GM23338 (cell line): Measurements from ENCODE around the gene DTHD1. TPM values are rescaled to one million over a fixed set of nuclear protein-coding genes. Genes with fewer than 3 reads are reported as not detected.

ENCODE experiments used
- ATAC-seq: fragments of 200-7000 bp; cut with Tn5 transposase; 3 replicates; pipeline ENCODE4 v1.9.1; 2020
- DNase-seq: peaks from one replicate; pipeline ENCODE4 v3.0.0-alpha.2; 2015; ENCODE audit warnings: low spot score
- H2AFZ ChIP-seq: fragments of 200-600 bp; sonication (generic); 2 replicates; pipeline ENCODE4 v1.8.0; 2016; ENCODE audit warnings: antibody characterized with exemption, mild to moderate bottlenecking, moderate library complexity
- H3F3A ChIP-seq: fragments of 200-600 bp; sonication (generic); replicated peaks from 2 replicates; pipeline ENCODE4 v1.8.0; 2017; ENCODE audit warnings: antibody characterized with exemption, mixed run types, low read depth
- H3K27ac ChIP-seq: fragments of 200-600 bp; sonication (generic); 2 replicates; pipeline ENCODE4 v1.6.1; 2016; ENCODE audit warnings: low read depth
- H3K27me3 ChIP-seq: fragments of 200-600 bp; sonication (generic); 2 replicates; pipeline ENCODE4 v1.8.0; 2016; ENCODE audit warnings: mild to moderate bottlenecking, mixed run types, moderate library complexity; ENCODE audit not compliant: insufficient read depth
- H3K36me3 ChIP-seq: fragments of 200-600 bp; sonication (generic); 2 replicates; pipeline ENCODE4 v1.8.0; 2016; ENCODE audit warnings: mild to moderate bottlenecking; ENCODE audit not compliant: insufficient read depth
- H3K4me1 ChIP-seq: fragments of 200-600 bp; sonication (generic); 2 replicates; pipeline ENCODE4 v1.8.0; 2016; ENCODE audit warnings: mild to moderate bottlenecking, moderate library complexity; ENCODE audit not compliant: insufficient read depth
- H3K4me2 ChIP-seq: fragments of 200-600 bp; sonication (generic); 2 replicates; pipeline ENCODE4 v1.7.1; 2017; ENCODE audit warnings: mixed run types
- H3K4me3 ChIP-seq: fragments of 200-600 bp; sonication (generic); 2 replicates; pipeline ENCODE4 v1.6.1; 2016; ENCODE audit warnings: mixed run types
- H3K79me2 ChIP-seq: fragments of 200-600 bp; sonication (generic); replicated peaks from 2 replicates; pipeline ENCODE4 v1.8.0; 2017; ENCODE audit warnings: mild to moderate bottlenecking; ENCODE audit not compliant: insufficient read depth
- H3K9me2 ChIP-seq: fragments of 200-600 bp; sonication (generic); 2 replicates; pipeline ENCODE4 v1.8.0; 2017; ENCODE audit not compliant: insufficient read depth
- H4K20me1 ChIP-seq: fragments of 200-600 bp; sonication (generic); replicated peaks from 2 replicates; pipeline ENCODE4 v1.8.0; 2017; ENCODE audit warnings: mild to moderate bottlenecking; ENCODE audit not compliant: insufficient read depth
- H3K27ac Mint-ChIP-seq: 2 replicates; pipeline ENCODE4 v1.8.0; 2020; ENCODE audit warnings: inconsistent platforms, mild to moderate bottlenecking, moderate library complexity, mixed read lengths
- H3K27me3 Mint-ChIP-seq: 3 replicates; pipeline ENCODE4 v1.8.0; 2022; ENCODE audit warnings: low read depth, mild to moderate bottlenecking, moderate library complexity, mixed read lengths, inconsistent platforms; ENCODE audit not compliant: insufficient read depth, poor library complexity
- H3K36me3 Mint-ChIP-seq: 3 replicates; pipeline ENCODE4 v1.8.0; 2021; ENCODE audit warnings: low read depth, mild to moderate bottlenecking, inconsistent platforms, moderate library complexity, mixed read lengths
- H3K4me1 Mint-ChIP-seq: 3 replicates; pipeline ENCODE4 v1.8.0; 2020; ENCODE audit warnings: mild to moderate bottlenecking, inconsistent platforms, mixed read lengths
- H3K4me3 Mint-ChIP-seq: 3 replicates; pipeline ENCODE4 v1.8.0; 2021; ENCODE audit warnings: moderate library complexity, mild to moderate bottlenecking, inconsistent platforms, mixed read lengths
- H3K9me3 Mint-ChIP-seq: 3 replicates; pipeline ENCODE4 v1.8.0; 2020; ENCODE audit warnings: moderate library complexity, mild to moderate bottlenecking, inconsistent platforms, mixed read lengths
- EZH2 ChIP-seq: fragments of 200-600 bp; sonication (generic); IDR thresholded peaks from one replicate; pipeline ENCODE4 v1.8.0; 2017; ENCODE audit warnings: antibody characterized with exemption, mild to moderate bottlenecking, low read depth; ENCODE audit not compliant: unreplicated experiment
- EZH2phosphoT487 ChIP-seq: fragments of 200-600 bp; sonication (generic); IDR thresholded peaks from one replicate; pipeline ENCODE4 v1.8.1; 2018; ENCODE audit warnings: antibody characterized with exemption; ENCODE audit not compliant: unreplicated experiment
- JUNB ChIP-seq: IDR thresholded peaks from one replicate; pipeline ENCODE4 v1.6.1; 2016; ENCODE audit warnings: antibody characterized with exemption; ENCODE audit not compliant: unreplicated experiment
- NANOG ChIP-seq: IDR thresholded peaks from 2 replicates; pipeline ENCODE4 v1.6.1; 2016; ENCODE audit warnings: antibody characterized with exemption, borderline replicate concordance
- POLR2AphosphoS5 ChIP-seq: IDR thresholded peaks from 2 replicates; pipeline ENCODE4 v1.6.1; 2016; ENCODE audit warnings: antibody characterized with exemption, low read depth
- ZNF114 ChIP-seq: fragments of 250-450 bp; sonication (Bioruptor Pico); IDR thresholded peaks from 2 replicates; pipeline ENCODE4 v1.5.0; 2020; ENCODE audit warnings: mild to moderate bottlenecking, moderate library complexity
- ZNF331 ChIP-seq: fragments of 250-450 bp; sonication (Bioruptor Pico); IDR thresholded peaks from 2 replicates; pipeline ENCODE4 v1.5.0; 2020; ENCODE audit warnings: low read depth, mild to moderate bottlenecking, moderate library complexity
- polyA plus RNA-seq: library from polyadenylated mRNA; unstranded; fragments of >200 nt; fragmentation: Nextera tagmentation; extraction: Ambion mirVana; gene quantifications from 2 replicates; pipeline ENCODE4 v1.2.1, GENCODE V29; 2016
- total RNA-seq: library from RNA; depleted of rRNA; stranded (reverse); fragments of >200 nt; shearing (Covaris generic); gene quantifications from 2 replicates; pipeline ENCODE4 v1.2.3, GENCODE V29; 2014
- TF ChIP-seq, protein P1 (sequence below): fragments of 250-450 bp; sonication (Bioruptor Pico); IDR thresholded peaks from 2 replicates; pipeline ENCODE4 v1.5.0; 2020; ENCODE audit warnings: mild to moderate bottlenecking, moderate library complexity
- TF ChIP-seq, protein P2 (sequence below): IDR thresholded peaks from 2 replicates; pipeline ENCODE4 v1.6.1; 2016; ENCODE audit warnings: antibody characterized with exemption
- TF ChIP-seq, protein P3 (sequence below), 2 experiments: fragments of 200-600 bp in 1 of 2; sonication (generic) in 1 of 2; conservative IDR thresholded peaks; 2 replicates each; pipeline versions ENCODE4 v1.5.1 to v1.6.1; 2016 to 2017; ENCODE audit warnings: antibody characterized with exemption in 2 of 2, low read depth in 2 of 2, mild to moderate bottlenecking in 2 of 2, moderate library complexity in 1 of 2
- TF ChIP-seq, protein P4 (sequence below): IDR thresholded peaks from one replicate; pipeline ENCODE4 v1.6.1; 2018; ENCODE audit warnings: antibody characterized with exemption; ENCODE audit not compliant: unreplicated experiment

Gene DTHD1
- total and polyA plus RNA-seq, 2 experiments from 2014 or later, result not detected

DNA sequence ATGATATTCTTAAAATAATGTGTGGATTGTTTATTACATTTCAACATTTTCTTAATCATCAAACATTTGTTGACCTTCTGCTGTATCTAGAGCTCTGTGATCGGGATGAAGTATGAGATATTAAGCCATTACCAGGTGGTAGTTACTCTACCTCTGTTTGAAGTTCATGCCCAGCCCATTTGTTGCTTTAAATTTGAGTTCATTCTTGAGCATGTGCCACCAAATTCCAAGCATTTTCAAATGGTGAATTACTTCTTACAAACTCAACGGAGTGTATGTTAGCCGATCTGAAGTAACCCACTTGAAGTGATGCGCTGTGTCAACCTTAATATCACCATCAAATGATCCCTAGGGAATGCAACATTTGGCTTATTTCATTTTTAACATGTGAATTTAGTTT is 7.3 kb upstream of the DTHD1 start (continued):
- TF ChIP-seq, protein P1, sequence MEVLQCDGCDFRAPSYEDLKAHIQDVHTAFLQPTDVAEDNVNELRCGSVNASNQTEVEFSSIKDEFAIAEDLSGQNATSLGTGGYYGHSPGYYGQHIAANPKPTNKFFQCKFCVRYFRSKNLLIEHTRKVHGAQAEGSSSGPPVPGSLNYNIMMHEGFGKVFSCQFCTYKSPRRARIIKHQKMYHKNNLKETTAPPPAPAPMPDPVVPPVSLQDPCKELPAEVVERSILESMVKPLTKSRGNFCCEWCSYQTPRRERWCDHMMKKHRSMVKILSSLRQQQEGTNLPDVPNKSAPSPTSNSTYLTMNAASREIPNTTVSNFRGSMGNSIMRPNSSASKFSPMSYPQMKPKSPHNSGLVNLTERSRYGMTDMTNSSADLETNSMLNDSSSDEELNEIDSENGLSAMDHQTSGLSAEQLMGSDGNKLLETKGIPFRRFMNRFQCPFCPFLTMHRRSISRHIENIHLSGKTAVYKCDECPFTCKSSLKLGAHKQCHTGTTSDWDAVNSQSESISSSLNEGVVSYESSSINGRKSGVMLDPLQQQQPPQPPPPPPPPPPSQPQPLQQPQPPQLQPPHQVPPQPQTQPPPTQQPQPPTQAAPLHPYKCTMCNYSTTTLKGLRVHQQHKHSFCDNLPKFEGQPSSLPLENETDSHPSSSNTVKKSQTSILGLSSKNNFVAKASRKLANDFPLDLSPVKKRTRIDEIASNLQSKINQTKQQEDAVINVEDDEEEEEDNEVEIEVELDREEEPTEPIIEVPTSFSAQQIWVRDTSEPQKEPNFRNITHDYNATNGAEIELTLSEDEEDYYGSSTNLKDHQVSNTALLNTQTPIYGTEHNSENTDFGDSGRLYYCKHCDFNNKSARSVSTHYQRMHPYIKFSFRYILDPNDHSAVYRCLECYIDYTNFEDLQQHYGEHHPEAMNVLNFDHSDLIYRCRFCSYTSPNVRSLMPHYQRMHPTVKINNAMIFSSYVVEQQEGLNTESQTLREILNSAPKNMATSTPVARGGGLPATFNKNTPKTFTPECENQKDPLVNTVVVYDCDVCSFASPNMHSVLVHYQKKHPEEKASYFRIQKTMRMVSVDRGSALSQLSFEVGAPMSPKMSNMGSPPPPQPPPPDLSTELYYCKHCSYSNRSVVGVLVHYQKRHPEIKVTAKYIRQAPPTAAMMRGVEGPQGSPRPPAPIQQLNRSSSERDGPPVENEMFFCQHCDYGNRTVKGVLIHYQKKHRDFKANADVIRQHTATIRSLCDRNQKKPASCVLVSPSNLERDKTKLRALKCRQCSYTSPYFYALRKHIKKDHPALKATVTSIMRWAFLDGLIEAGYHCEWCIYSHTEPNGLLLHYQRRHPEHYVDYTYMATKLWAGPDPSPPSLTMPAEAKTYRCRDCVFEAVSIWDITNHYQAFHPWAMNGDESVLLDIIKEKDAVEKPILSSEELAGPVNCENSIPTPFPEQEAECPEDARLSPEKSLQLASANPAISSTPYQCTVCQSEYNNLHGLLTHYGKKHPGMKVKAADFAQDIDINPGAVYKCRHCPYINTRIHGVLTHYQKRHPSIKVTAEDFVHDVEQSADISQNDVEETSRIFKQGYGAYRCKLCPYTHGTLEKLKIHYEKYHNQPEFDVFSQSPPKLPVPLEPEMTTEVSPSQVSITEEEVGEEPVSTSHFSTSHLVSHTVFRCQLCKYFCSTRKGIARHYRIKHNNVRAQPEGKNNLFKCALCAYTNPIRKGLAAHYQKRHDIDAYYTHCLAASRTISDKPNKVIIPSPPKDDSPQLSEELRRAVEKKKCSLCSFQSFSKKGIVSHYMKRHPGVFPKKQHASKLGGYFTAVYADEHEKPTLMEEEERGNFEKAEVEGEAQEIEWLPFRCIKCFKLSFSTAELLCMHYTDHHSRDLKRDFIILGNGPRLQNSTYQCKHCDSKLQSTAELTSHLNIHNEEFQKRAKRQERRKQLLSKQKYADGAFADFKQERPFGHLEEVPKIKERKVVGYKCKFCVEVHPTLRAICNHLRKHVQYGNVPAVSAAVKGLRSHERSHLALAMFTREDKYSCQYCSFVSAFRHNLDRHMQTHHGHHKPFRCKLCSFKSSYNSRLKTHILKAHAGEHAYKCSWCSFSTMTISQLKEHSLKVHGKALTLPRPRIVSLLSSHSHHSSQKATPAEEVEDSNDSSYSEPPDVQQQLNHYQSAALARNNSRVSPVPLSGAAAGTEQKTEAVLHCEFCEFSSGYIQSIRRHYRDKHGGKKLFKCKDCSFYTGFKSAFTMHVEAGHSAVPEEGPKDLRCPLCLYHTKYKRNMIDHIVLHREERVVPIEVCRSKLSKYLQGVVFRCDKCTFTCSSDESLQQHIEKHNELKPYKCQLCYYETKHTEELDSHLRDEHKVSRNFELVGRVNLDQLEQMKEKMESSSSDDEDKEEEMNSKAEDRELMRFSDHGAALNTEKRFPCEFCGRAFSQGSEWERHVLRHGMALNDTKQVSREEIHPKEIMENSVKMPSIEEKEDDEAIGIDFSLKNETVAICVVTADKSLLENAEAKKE (CRISPR knock-in tag), result no peak
- TF ChIP-seq ZNF114 (no peak), JUNB (no peak), EZH2 (no peak), NANOG (no peak), ZNF331 (CRISPR knock-in tag) (no peak)
- TF ChIP-seq, protein P2, sequence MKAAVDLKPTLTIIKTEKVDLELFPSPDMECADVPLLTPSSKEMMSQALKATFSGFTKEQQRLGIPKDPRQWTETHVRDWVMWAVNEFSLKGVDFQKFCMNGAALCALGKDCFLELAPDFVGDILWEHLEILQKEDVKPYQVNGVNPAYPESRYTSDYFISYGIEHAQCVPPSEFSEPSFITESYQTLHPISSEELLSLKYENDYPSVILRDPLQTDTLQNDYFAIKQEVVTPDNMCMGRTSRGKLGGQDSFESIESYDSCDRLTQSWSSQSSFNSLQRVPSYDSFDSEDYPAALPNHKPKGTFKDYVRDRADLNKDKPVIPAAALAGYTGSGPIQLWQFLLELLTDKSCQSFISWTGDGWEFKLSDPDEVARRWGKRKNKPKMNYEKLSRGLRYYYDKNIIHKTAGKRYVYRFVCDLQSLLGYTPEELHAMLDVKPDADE, result no peak

DNA sequence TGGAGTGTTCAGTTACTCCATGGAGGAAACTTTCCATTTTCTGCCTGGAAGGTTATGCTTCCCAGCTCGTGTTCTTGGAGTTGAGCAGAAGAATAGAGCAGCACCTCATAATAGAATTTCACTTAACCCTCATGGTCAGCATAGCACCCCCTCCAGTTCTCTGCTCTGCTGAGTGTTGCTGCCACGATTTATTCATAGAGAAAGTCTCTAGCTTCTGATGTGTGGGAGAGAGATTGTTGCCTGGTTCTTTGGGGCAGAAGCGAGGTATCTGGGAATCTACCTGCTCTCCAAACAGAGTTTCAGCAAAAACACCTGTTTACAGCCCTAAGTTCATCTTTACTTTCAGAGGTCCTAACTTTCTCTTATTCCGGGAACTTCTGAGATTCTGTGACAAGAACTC is 3.9 kb upstream of the DTHD1 start:
- peaks cover 6% of the 10 kb centered on the region; the same call in 1 of the 2 replicates for H3K4me1 ChIP-seq
- H3K4me1 Mint-ChIP-seq, result peaks cover 8% of the 10 kb centered on the region; the same call in 2 of the 3 replicates
- no peaks in the 10 kb centered on the region for H3K36me3 ChIP-seq
- H3K36me3 Mint-ChIP-seq, result no peaks in the 10 kb centered on the region
- TF ChIP-seq JUNB (no peak), POLR2AphosphoS5 (no peak), EZH2phosphoT487 (no peak), ZNF331 (CRISPR knock-in tag) (no peak)
- TF ChIP-seq, protein P3, sequence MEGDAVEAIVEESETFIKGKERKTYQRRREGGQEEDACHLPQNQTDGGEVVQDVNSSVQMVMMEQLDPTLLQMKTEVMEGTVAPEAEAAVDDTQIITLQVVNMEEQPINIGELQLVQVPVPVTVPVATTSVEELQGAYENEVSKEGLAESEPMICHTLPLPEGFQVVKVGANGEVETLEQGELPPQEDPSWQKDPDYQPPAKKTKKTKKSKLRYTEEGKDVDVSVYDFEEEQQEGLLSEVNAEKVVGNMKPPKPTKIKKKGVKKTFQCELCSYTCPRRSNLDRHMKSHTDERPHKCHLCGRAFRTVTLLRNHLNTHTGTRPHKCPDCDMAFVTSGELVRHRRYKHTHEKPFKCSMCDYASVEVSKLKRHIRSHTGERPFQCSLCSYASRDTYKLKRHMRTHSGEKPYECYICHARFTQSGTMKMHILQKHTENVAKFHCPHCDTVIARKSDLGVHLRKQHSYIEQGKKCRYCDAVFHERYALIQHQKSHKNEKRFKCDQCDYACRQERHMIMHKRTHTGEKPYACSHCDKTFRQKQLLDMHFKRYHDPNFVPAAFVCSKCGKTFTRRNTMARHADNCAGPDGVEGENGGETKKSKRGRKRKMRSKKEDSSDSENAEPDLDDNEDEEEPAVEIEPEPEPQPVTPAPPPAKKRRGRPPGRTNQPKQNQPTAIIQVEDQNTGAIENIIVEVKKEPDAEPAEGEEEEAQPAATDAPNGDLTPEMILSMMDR (conservative IDR thresholded peaks at IDR 0.05; ENCODE audit: low read depth in 2 of 2), result no peak
- TF ChIP-seq, protein P4, sequence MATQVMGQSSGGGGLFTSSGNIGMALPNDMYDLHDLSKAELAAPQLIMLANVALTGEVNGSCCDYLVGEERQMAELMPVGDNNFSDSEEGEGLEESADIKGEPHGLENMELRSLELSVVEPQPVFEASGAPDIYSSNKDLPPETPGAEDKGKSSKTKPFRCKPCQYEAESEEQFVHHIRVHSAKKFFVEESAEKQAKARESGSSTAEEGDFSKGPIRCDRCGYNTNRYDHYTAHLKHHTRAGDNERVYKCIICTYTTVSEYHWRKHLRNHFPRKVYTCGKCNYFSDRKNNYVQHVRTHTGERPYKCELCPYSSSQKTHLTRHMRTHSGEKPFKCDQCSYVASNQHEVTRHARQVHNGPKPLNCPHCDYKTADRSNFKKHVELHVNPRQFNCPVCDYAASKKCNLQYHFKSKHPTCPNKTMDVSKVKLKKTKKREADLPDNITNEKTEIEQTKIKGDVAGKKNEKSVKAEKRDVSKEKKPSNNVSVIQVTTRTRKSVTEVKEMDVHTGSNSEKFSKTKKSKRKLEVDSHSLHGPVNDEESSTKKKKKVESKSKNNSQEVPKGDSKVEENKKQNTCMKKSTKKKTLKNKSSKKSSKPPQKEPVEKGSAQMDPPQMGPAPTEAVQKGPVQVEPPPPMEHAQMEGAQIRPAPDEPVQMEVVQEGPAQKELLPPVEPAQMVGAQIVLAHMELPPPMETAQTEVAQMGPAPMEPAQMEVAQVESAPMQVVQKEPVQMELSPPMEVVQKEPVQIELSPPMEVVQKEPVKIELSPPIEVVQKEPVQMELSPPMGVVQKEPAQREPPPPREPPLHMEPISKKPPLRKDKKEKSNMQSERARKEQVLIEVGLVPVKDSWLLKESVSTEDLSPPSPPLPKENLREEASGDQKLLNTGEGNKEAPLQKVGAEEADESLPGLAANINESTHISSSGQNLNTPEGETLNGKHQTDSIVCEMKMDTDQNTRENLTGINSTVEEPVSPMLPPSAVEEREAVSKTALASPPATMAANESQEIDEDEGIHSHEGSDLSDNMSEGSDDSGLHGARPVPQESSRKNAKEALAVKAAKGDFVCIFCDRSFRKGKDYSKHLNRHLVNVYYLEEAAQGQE, result no peak
- TF ChIP-seq, protein P2, result no peak
- no peaks in the 10 kb centered on the region for H4K20me1 ChIP-seq
- no peaks in the 10 kb centered on the region for H3K79me2 ChIP-seq
- ATAC-seq, result no peak
- H3K9me3 Mint-ChIP-seq, result no peaks in the 10 kb centered on the region
- H3F3A ChIP-seq, result no peaks in the 10 kb centered on the region
- H3K4me2 ChIP-seq, result no peak overlapping the region
- H3K9me2 ChIP-seq, result no peaks in the 10 kb centered on the region
- no peak overlapping the region for H3K27ac Mint-ChIP-seq
- no peak overlapping the region for H3K4me3 Mint-ChIP-seq
- H2AFZ ChIP-seq, result peak overlapping the region; percentile 49; the same call in 1 of the 2 replicates
- H3K27ac ChIP-seq, result no peak overlapping the region
- H3K27me3 ChIP-seq, result no peaks in the 10 kb centered on the region
- H3K27me3 Mint-ChIP-seq, result no peaks in the 10 kb centered on the region
- DNase-seq, result no peak
- H3K4me3 ChIP-seq, result no peak overlapping the region
